Upper lobe of left lung (tissue), 4 donors: ENCODE data around the gene ZNF256.

Experiments used
- CTCF ChIP-seq, 6 experiments: fragments of 450-650 bp in 4 of 6; fragments of 200-600 bp in 2 of 6; sonication (generic) in 2 of 6; IDR thresholded peaks; one replicate each; pipeline ENCODE4 v1.5.1; 2016 to 2019; ENCODE audit warnings: antibody characterized with exemption in 6 of 6
- EP300 ChIP-seq, 4 donors: sonication (generic); formaldehyde crosslinking; IDR thresholded peaks; one replicate each; pipeline ENCODE4 v1.5.1; 2017; ENCODE audit warnings: antibody characterized with exemption in 4 of 4, control low read depth in 2 of 4

- TF ChIP-seq EP300 (IDR thresholded peaks at IDR 0.05) (no peak), CTCF (IDR thresholded peaks at IDR 0.05) (no peak)
Measured at GRCh38 chr19:57914531-57914930, 33.0 kb downstream of the ZNF256 start.
